Liver (tissue), 9 donors: ENCODE measurements around the gene KANSL3. TPM values are rescaled to one million over a fixed set of nuclear protein-coding genes. Genes with fewer than 3 reads are reported as not detected.

Experiments
- DNase-seq: peaks from one replicate; pipeline ENCODE4 v3.0.0-alpha.2; 2017; ENCODE audit warnings: low spot score
- H3K27ac ChIP-seq, 2 donors: one replicate each; pipeline ENCODE4 v1.7.0; 2013; ENCODE audit warnings: inconsistent platforms in 2 of 2, low read length in 2 of 2, control low read depth in 1 of 2, low read depth in 1 of 2, mild to moderate bottlenecking in 1 of 2
- H3K27me3 ChIP-seq, 4 donors: one replicate each; pipeline versions ENCODE4 v1.6.1 to v1.7.0; 2013; ENCODE audit warnings: low read length in 3 of 4, inconsistent platforms in 1 of 4, mild to moderate bottlenecking in 1 of 4, moderate library complexity in 1 of 4; ENCODE audit not compliant: control insufficient read depth in 4 of 4, insufficient read depth in 4 of 4
- H3K36me3 ChIP-seq, 4 donors: one replicate each; pipeline versions ENCODE4 v1.6.1 to v1.7.0; 2013; ENCODE audit warnings: low read length in 3 of 4, mild to moderate bottlenecking in 3 of 4, low read depth in 1 of 4, moderate library complexity in 1 of 4; ENCODE audit not compliant: control insufficient read depth in 4 of 4, insufficient read depth in 3 of 4
- H3K4me1 ChIP-seq, 4 donors: one replicate each; pipeline versions ENCODE4 v1.6.1 to v1.7.0; 2013; ENCODE audit warnings: low read length in 3 of 4, mild to moderate bottlenecking in 3 of 4, moderate library complexity in 1 of 4; ENCODE audit not compliant: control insufficient read depth in 4 of 4, insufficient read depth in 4 of 4
- H3K4me3 ChIP-seq, 3 donors: one replicate each; pipeline versions ENCODE4 v1.6.1 to v1.7.0; 2013; ENCODE audit warnings: low read length in 3 of 3, control low read depth in 1 of 3, low read depth in 1 of 3, mild to moderate bottlenecking in 1 of 3
- H3K9ac ChIP-seq, 2 donors: one replicate each; pipeline ENCODE4 v1.7.0; 2013; ENCODE audit warnings: low read length in 2 of 2, mild to moderate bottlenecking in 2 of 2, moderate library complexity in 2 of 2, control low read depth in 1 of 2, low read depth in 1 of 2
- H3K9me3 ChIP-seq, 4 donors: one replicate each; pipeline versions ENCODE4 v1.6.1 to v1.7.0; 2013; ENCODE audit warnings: low read length in 3 of 4; ENCODE audit not compliant: control insufficient read depth in 4 of 4
- ATF3 ChIP-seq: IDR thresholded peaks from 2 replicates; pipeline ENCODE4 v1.6.1; 2016; ENCODE audit warnings: antibody characterized with exemption
- CTCF ChIP-seq: fragments of 150-350 bp; IDR thresholded peaks from 2 replicates; pipeline ENCODE4 v1.5.1; 2017; ENCODE audit warnings: improper control_type of control experiment, low read depth, low read length; ENCODE audit not compliant: missing input control
- FOXA1 ChIP-seq: IDR thresholded peaks from 2 replicates; pipeline ENCODE4 v1.6.1; 2016; ENCODE audit warnings: antibody characterized with exemption
- GABPA ChIP-seq, 2 donors: IDR thresholded peaks in 1 of 2; conservative IDR thresholded peaks in 1 of 2; 2 replicates each; pipeline ENCODE4 v1.6.1; 2016; ENCODE audit warnings: antibody characterized with exemption in 2 of 2, mild to moderate bottlenecking in 1 of 2, moderate library complexity in 1 of 2
- NR2F2 ChIP-seq: IDR thresholded peaks from 2 replicates; pipeline ENCODE4 v1.6.1; 2016; ENCODE audit warnings: antibody characterized with exemption
- RAD21 ChIP-seq, 2 donors: IDR thresholded peaks; 2 replicates each; pipeline ENCODE4 v1.6.1; 2016; ENCODE audit warnings: antibody characterized with exemption in 2 of 2, mild to moderate bottlenecking in 2 of 2
- REST ChIP-seq: IDR thresholded peaks from 2 replicates; pipeline ENCODE4 v1.6.1; 2016; ENCODE audit warnings: antibody characterized with exemption, mild to moderate bottlenecking
- RXRA ChIP-seq, 2 donors: IDR thresholded peaks; 2 replicates each; pipeline ENCODE4 v1.6.1; 2017 to 2018; ENCODE audit warnings: antibody characterized with exemption in 2 of 2, mild to moderate bottlenecking in 1 of 2
- TAF1 ChIP-seq: conservative IDR thresholded peaks from 2 replicates; pipeline ENCODE4 v1.6.1; 2016; ENCODE audit warnings: antibody characterized with exemption, mild to moderate bottlenecking
- WGBS: extraction: QIAGEN DNeasy Blood & Tissue Kit; methylation state at CpG from one replicate; pipeline ENCODE4 v1.1.7; 2013; 5-methylcytosine and 5-hydroxymethylcytosine counted together
- polyA plus RNA-seq, 2 donors: library from polyadenylated mRNA; stranded (reverse) in 1 of 2; unstranded in 1 of 2; fragments of 200-250 nt in 1 of 2; fragments of >200 nt in 1 of 2; fragmentation: Nextera tagmentation in 1 of 2; extraction: Ambion mirVana in 1 of 2; gene quantifications; one replicate each; pipeline versions ENCODE4 v1.2.1 to v1.2.3, GENCODE V29; 2013 to 2015
- total RNA-seq, 2 donors: library from RNA; depleted of rRNA; stranded (reverse); fragments of >200 nt; gene quantifications; one replicate each; pipeline ENCODE4 v1.2.3, GENCODE V29; 2014
- TF ChIP-seq, protein P1 (sequence below): IDR thresholded peaks from 2 replicates; pipeline ENCODE4 v1.6.1; 2016; ENCODE audit warnings: antibody characterized with exemption
- TF ChIP-seq, protein P2 (sequence below): IDR thresholded peaks from 2 replicates; pipeline ENCODE4 v1.6.1; 2016; ENCODE audit warnings: antibody characterized with exemption
- donor health status: healthy.
- donor health status: healthy.
- donor health status: healthy.
- donor health status: healthy.
- donor health status: healthy.

KANSL3 gene
- total and polyA plus RNA-seq, 4 donors = 8.3 to 30.5 (median 18.6) TPM

DNA sequence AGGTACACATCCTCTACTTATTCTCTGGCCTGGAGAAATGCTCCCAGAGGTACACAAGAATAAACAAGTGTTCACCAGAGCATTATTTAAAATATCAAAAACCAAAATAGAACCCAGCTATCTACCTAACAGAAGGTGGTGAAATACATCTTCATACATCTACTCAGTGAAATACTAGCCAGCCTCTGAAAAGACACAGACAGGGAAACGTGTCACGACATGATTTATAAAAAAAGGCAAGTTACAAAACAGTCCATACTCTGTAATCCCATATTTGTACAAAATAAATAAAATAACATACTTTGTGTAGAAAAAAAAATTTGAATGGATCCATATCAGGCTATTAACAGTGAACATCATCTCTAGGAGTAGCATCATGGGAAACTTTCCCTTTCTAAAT, 38.2 kb downstream of the KANSL3 start:
- WGBS = 90% methylated on average over 2 of the region's 2 CpGs
- no peak overlapping the region for H3K4me3 ChIP-seq
- H3K9ac ChIP-seq = no peak overlapping the region
- H3K36me3 ChIP-seq = peaks cover 16 to 64% (median 46%) of the 10 kb centered on the region in 4 donors
- H3K27me3 ChIP-seq = no peaks in the 10 kb centered on the region
- no peak overlapping the region for H3K27ac ChIP-seq
- DNase-seq = no peak
- peaks cover 6 to 17% (median 14%) of the 10 kb centered on the region in 4 donors for H3K4me1 ChIP-seq
- TF ChIP-seq TAF1 (no peak), RXRA (IDR thresholded peaks at IDR 0.05) (no peak), REST (no peak), NR2F2 (no peak), FOXA1 (no peak), GABPA (IDR thresholded peaks at IDR 0.05 in 1 of 2, conservative IDR thresholded peaks at IDR 0.05 in 1 of 2) (no peak), ATF3 (no peak)
- TF ChIP-seq, protein P1, sequence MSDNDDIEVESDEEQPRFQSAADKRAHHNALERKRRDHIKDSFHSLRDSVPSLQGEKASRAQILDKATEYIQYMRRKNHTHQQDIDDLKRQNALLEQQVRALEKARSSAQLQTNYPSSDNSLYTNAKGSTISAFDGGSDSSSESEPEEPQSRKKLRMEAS = no peak
- TF ChIP-seq, protein P2, sequence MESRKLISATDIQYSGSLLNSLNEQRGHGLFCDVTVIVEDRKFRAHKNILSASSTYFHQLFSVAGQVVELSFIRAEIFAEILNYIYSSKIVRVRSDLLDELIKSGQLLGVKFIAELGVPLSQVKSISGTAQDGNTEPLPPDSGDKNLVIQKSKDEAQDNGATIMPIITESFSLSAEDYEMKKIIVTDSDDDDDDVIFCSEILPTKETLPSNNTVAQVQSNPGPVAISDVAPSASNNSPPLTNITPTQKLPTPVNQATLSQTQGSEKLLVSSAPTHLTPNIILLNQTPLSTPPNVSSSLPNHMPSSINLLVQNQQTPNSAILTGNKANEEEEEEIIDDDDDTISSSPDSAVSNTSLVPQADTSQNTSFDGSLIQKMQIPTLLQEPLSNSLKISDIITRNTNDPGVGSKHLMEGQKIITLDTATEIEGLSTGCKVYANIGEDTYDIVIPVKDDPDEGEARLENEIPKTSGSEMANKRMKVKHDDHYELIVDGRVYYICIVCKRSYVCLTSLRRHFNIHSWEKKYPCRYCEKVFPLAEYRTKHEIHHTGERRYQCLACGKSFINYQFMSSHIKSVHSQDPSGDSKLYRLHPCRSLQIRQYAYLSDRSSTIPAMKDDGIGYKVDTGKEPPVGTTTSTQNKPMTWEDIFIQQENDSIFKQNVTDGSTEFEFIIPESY = no peak
- no peaks in the 10 kb centered on the region for H3K9me3 ChIP-seq

GRCh38 chr2:96596596-96596995, 41.5 kb downstream of the KANSL3 start:
- Histone ChIP-seq H3K4me3 (no peak overlapping the region), H3K4me1 (peaks cover 2 to 4% (median 4%) of the 10 kb centered on the region in 4 donors), H3K27ac (no peak overlapping the region), H3K9ac (no peak overlapping the region), H3K36me3 (peaks cover 18 to 64% (median 46%) of the 10 kb centered on the region in 4 donors), H3K9me3 (no peaks in the 10 kb centered on the region), H3K27me3 (no peaks in the 10 kb centered on the region)
- TF ChIP-seq ATF3 (no peak), RXRA (IDR thresholded peaks at IDR 0.05) (no peak)
- TF ChIP-seq, protein P1 = no peak
- DNase-seq = no peak

DNA sequence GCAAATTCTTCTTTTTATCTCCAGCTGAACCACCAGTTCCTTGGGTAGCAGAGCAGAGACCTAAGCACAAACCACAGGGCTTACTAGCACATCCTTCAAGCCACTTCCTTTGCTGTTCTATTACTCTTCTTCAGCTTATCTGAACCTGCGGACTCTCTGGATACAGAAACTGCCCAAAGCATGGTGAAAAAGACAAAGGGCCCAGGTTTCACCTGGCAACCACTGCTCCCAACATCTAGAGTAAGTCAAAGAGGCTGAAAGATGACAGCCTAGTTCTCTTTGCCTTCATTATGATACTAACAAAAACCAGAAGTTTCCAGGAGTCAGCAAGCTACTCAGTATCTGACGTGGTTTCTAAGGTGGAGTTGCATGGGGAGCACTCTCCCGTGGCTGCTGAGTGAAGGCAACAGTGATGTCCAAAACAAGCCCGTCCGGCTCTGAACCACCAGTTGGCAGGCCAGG, 43.4 kb downstream of the KANSL3 start:
- H3K4me3 ChIP-seq = no peak overlapping the region
- H3K27me3 ChIP-seq = no peaks in the 10 kb centered on the region
- no peaks in the 10 kb centered on the region for H3K9me3 ChIP-seq
- H3K36me3 ChIP-seq = peaks cover 15 to 51% (median 37%) of the 10 kb centered on the region in 4 donors
- no peak overlapping the region for H3K27ac ChIP-seq
- WGBS = 93% methylated on average over 5 of the region's 5 CpGs
- no peak for DNase-seq
- TF ChIP-seq CTCF = no peak
- no peak for TF ChIP-seq RAD21 (IDR thresholded peaks at IDR 0.05)
- no peaks in the 10 kb centered on the region for H3K4me1 ChIP-seq
- no peak overlapping the region for H3K9ac ChIP-seq
